ENCODE measurements around the gene VSTM1.
"Not testable (repeated sequence)": the region's sequence is repeated elsewhere in the genome, so short reads cannot be mapped to it uniquely, and the experiment has no call there.

Gene VSTM1

GRCh38 chr19:54063350-54064116 lies at the start of gene VSTM1:
Gene VSTM1, minus strand, starts transcription at chr19:54063897. Its CDS starts 120 bp downstream, at chr19:54063777.
- no CpG with 5 or more reads among the region's 34 CpGs for WGBS (ENCODE audit: insufficient coverage, insufficient read length)
- no peak for DNase-seq (ENCODE audit: low read depth, low spot score)
- no peaks in the 10 kb centered on the region for H3K4me1 ChIP-seq (ENCODE audit: control insufficient read depth, insufficient read depth, low read length)
- no peaks in the 10 kb centered on the region for H3K9me3 ChIP-seq (ENCODE audit: control insufficient read depth, insufficient read depth, low read length)
- H3K36me3 ChIP-seq (ENCODE audit: control insufficient read depth, insufficient read depth, low read length), result no peaks in the 10 kb centered on the region
- H3K4me3 ChIP-seq (ENCODE audit: low read length), result no peak within 1 kb of the TSS
- no peaks in the 10 kb centered on the region for H3K27me3 ChIP-seq (ENCODE audit: control insufficient read depth, insufficient read depth, low read length)
- no peak within 1 kb of the TSS for H3K27ac ChIP-seq (ENCODE audit: low read length)

GRCh38 chr19:54109651-54110050 lies 46.0 kb upstream of the VSTM1 start:
- no peak overlapping the region for H3K27ac ChIP-seq (ENCODE audit: low read length)
- no peak for DNase-seq (ENCODE audit: low read depth, low spot score)
- peaks cover 30% of the 10 kb centered on the region for H3K36me3 ChIP-seq (ENCODE audit: control insufficient read depth, insufficient read depth, low read length)
- H3K4me1 ChIP-seq (ENCODE audit: control insufficient read depth, insufficient read depth, low read length), result no peaks in the 10 kb centered on the region; the same call in 1 of the 2 replicates
- WGBS (ENCODE audit: insufficient coverage, insufficient read length), result no CpG with 5 or more reads among the region's 6 CpGs
- H3K4me3 ChIP-seq (ENCODE audit: low read length), result no peak overlapping the region
- no peaks in the 10 kb centered on the region for H3K27me3 ChIP-seq (ENCODE audit: control insufficient read depth, insufficient read depth, low read length)
- H3K9me3 ChIP-seq (ENCODE audit: control insufficient read depth, insufficient read depth, low read length), result no peaks in the 10 kb centered on the region

- DNase-seq (ENCODE audit: low read depth, low spot score), result no peak
- H3K36me3 ChIP-seq (ENCODE audit: control insufficient read depth, insufficient read depth, low read length), result peaks cover 30% of the 10 kb centered on the region
- H3K27me3 ChIP-seq (ENCODE audit: control insufficient read depth, insufficient read depth, low read length), result no peaks in the 10 kb centered on the region
- H3K9me3 ChIP-seq (ENCODE audit: control insufficient read depth, insufficient read depth, low read length), result no peaks in the 10 kb centered on the region
- H3K4me1 ChIP-seq (ENCODE audit: control insufficient read depth, insufficient read depth, low read length), result no peaks in the 10 kb centered on the region
- no peak overlapping the region for H3K4me3 ChIP-seq (ENCODE audit: low read length)
- no CpG with 5 or more reads among the region's 7 CpGs for WGBS (ENCODE audit: insufficient coverage, insufficient read length)
- H3K27ac ChIP-seq (ENCODE audit: low read length), result no peak overlapping the region
Measured at GRCh38 chr19:54108496-54108895, 44.8 kb upstream of the VSTM1 start.

- H3K4me1 ChIP-seq (ENCODE audit: control insufficient read depth, insufficient read depth, low read length), result no peaks in the 10 kb centered on the region
- no peak for DNase-seq (ENCODE audit: low read depth, low spot score)
- H3K9me3 ChIP-seq (ENCODE audit: control insufficient read depth, insufficient read depth, low read length), result no peaks in the 10 kb centered on the region
- no peak overlapping the region for H3K27ac ChIP-seq (ENCODE audit: low read length)
- no peaks in the 10 kb centered on the region for H3K27me3 ChIP-seq (ENCODE audit: control insufficient read depth, insufficient read depth, low read length)
- no peak overlapping the region for H3K4me3 ChIP-seq (ENCODE audit: low read length)
- peaks cover 30% of the 10 kb centered on the region for H3K36me3 ChIP-seq (ENCODE audit: control insufficient read depth, insufficient read depth, low read length)
- WGBS (ENCODE audit: insufficient coverage, insufficient read length), result no CpG with 5 or more reads among the region's 21 CpGs
Measured at GRCh38 chr19:54107876-54108490, 44.3 kb upstream of the VSTM1 start.

- no peaks in the 10 kb centered on the region for H3K27me3 ChIP-seq (ENCODE audit: control insufficient read depth, insufficient read depth, low read length)
Measured at GRCh38 chr19:54106716-54107115, 43.0 kb upstream of the VSTM1 start.

GRCh38 chr19:54105796-54106195 lies 42.1 kb upstream of the VSTM1 start:
- WGBS (ENCODE audit: insufficient coverage, insufficient read length), result no CpG with 5 or more reads among the region's 10 CpGs
- Histone ChIP-seq H3K36me3 (ENCODE audit: control insufficient read depth, insufficient read depth, low read length) (peaks cover 28% of the 10 kb centered on the region), H3K27me3 (ENCODE audit: control insufficient read depth, insufficient read depth, low read length) (no peaks in the 10 kb centered on the region), H3K9me3 (ENCODE audit: control insufficient read depth, insufficient read depth, low read length) (no peaks in the 10 kb centered on the region), H3K4me1 (ENCODE audit: control insufficient read depth, insufficient read depth, low read length) (no peaks in the 10 kb centered on the region), H3K4me3 (ENCODE audit: low read length) (no peak overlapping the region), H3K27ac (ENCODE audit: low read length) (no peak overlapping the region)
- DNase-seq (ENCODE audit: low read depth, low spot score), result no peak

More at GRCh38 chr19:54106716-54107115, 43.0 kb upstream of the VSTM1 start:
- no peak overlapping the region for H3K4me3 ChIP-seq (ENCODE audit: low read length)
- DNase-seq (ENCODE audit: low read depth, low spot score), result no peak
- no peak overlapping the region for H3K27ac ChIP-seq (ENCODE audit: low read length)
- no peaks in the 10 kb centered on the region for H3K9me3 ChIP-seq (ENCODE audit: control insufficient read depth, insufficient read depth, low read length)
- peaks cover 30% of the 10 kb centered on the region for H3K36me3 ChIP-seq (ENCODE audit: control insufficient read depth, insufficient read depth, low read length)
- H3K4me1 ChIP-seq (ENCODE audit: control insufficient read depth, insufficient read depth, low read length), result no peaks in the 10 kb centered on the region
- no CpG with 5 or more reads among the region's 15 CpGs for WGBS (ENCODE audit: insufficient coverage, insufficient read length)

GRCh38 chr19:54104998-54105715 lies 41.5 kb upstream of the VSTM1 start:
- Histone ChIP-seq H3K9me3 (ENCODE audit: control insufficient read depth, insufficient read depth, low read length) (no peaks in the 10 kb centered on the region), H3K4me3 (ENCODE audit: low read length) (no peak overlapping the region), H3K27me3 (ENCODE audit: control insufficient read depth, insufficient read depth, low read length) (no peaks in the 10 kb centered on the region), H3K36me3 (ENCODE audit: control insufficient read depth, insufficient read depth, low read length) (peaks cover 24% of the 10 kb centered on the region), H3K4me1 (ENCODE audit: control insufficient read depth, insufficient read depth, low read length) (no peaks in the 10 kb centered on the region), H3K27ac (ENCODE audit: low read length) (no peak overlapping the region)
- no peak for DNase-seq (ENCODE audit: low read depth, low spot score)
- no CpG with 5 or more reads among the region's 11 CpGs for WGBS (ENCODE audit: insufficient coverage, insufficient read length)

GRCh38 chr19:54102421-54103169 lies 38.9 kb upstream of the VSTM1 start, which contains the start of gene NDUFA3:
Gene NDUFA3, plus strand, starts transcription at chr19:54102855. Its CDS starts 24 bp downstream, at chr19:54102879.
- H3K27me3 ChIP-seq (ENCODE audit: control insufficient read depth, insufficient read depth, low read length), result no peaks in the 10 kb centered on the region
- DNase-seq (ENCODE audit: low read depth, low spot score), result peak; percentile 99
- H3K36me3 ChIP-seq (ENCODE audit: control insufficient read depth, insufficient read depth, low read length), result peaks cover 3% of the 10 kb centered on the region; the same call in 1 of the 2 replicates
- H3K9me3 ChIP-seq (ENCODE audit: control insufficient read depth, insufficient read depth, low read length), result no peaks in the 10 kb centered on the region
- no peak within 1 kb of the TSS for H3K27ac ChIP-seq (ENCODE audit: low read length)
- WGBS (ENCODE audit: insufficient coverage, insufficient read length), result no CpG with 5 or more reads among the region's 54 CpGs
- peak within 1 kb of the TSS; percentile 83 for H3K4me3 ChIP-seq (ENCODE audit: low read length)
- H3K4me1 ChIP-seq (ENCODE audit: control insufficient read depth, insufficient read depth, low read length), result no peaks in the 10 kb centered on the region

GRCh38 chr19:54100561-54100960 lies 36.9 kb upstream of the VSTM1 start, which contains the start of gene OSCAR:
Gene OSCAR, minus strand, starts transcription at chr19:54100803. Its CDS starts 11 bp downstream, at chr19:54100792.
- DNase-seq (ENCODE audit: low read depth, low spot score), result no peak
- WGBS (ENCODE audit: insufficient coverage, insufficient read length), result no CpG with 5 or more reads among the region's 5 CpGs
- Histone ChIP-seq H3K27me3 (ENCODE audit: control insufficient read depth, insufficient read depth, low read length) (no peaks in the 10 kb centered on the region), H3K9me3 (ENCODE audit: control insufficient read depth, insufficient read depth, low read length) (no peaks in the 10 kb centered on the region), H3K27ac (ENCODE audit: low read length) (no peak within 1 kb of the TSS), H3K36me3 (ENCODE audit: control insufficient read depth, insufficient read depth, low read length) (no peaks in the 10 kb centered on the region), H3K4me3 (ENCODE audit: low read length) (no peak within 1 kb of the TSS), H3K4me1 (ENCODE audit: control insufficient read depth, insufficient read depth, low read length) (no peaks in the 10 kb centered on the region)

- not testable (repeated sequence) for H3K4me1 ChIP-seq (ENCODE audit: control insufficient read depth, insufficient read depth, low read length); H3K4me3 ChIP-seq (ENCODE audit: low read length); H3K9me3 ChIP-seq (ENCODE audit: control insufficient read depth, insufficient read depth, low read length); H3K27ac ChIP-seq (ENCODE audit: low read length); DNase-seq (ENCODE audit: low read depth, low spot score); H3K36me3 ChIP-seq (ENCODE audit: control insufficient read depth, insufficient read depth, low read length); H3K27me3 ChIP-seq (ENCODE audit: control insufficient read depth, insufficient read depth, low read length)
- WGBS (ENCODE audit: insufficient coverage, insufficient read length), result no CpG with 5 or more reads among the region's 9 CpGs
Measured at GRCh38 chr19:54099903-54100255, 36.2 kb upstream of the VSTM1 start.
